Measurements from ENCODE around the gene CD200R1.

DNA sequence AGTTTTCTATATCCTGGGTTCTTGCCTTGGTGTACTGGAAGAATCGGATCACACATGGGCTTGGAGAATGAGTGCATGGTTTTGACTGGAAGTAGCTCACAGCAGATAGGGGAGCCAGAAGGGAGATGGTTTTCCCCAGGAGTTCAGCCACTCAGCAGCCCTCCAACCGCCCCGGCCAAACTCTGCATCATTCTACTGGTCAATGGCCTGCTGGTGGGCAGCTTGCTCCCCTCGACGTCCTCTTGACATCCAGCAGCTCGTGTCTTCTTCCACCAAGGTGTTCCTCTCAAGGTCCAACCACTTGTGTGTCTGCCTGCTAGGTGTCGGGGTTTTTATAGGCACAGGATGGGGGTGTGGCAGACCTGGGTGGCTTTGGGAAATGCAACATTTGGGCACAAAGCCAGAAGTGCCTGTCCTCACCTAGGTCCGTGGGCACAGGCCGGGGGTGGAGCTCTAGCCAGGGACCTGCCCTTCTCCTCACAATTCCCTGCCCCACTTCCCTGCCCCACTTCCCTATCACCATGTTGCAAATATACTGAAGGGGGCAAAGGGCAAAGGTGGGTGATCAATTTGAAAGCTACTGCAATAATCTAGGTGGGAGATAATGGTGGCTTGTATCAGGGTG lies 12.9 kb upstream of the CD200R1 start:
- no peak for TF ChIP-seq EZH2phosphoT487 (IDR thresholded peaks at IDR 0.05; ENCODE audit: insufficient read depth, low read depth)
- no peak for TF ChIP-seq EZH2 (IDR thresholded peaks at IDR 0.05; ENCODE audit: insufficient read depth, poor library complexity, severe bottlenecking)

Data from GM23248 (cell line).